HG03064 (cell line): ENCODE measurements around the gene CLEC10A.
"Not testable (repeated sequence)": the region's sequence is repeated elsewhere in the genome, so short reads cannot be mapped to it uniquely, and the experiment has no call there.

Source experiments
- ATAC-seq: cut with Tn5 transposase; IDR thresholded peaks from one replicate; pipeline ENCODE4 v1.9.1; 2021; ENCODE audit warnings: low read depth; ENCODE audit not compliant: unreplicated experiment

The CLEC10A gene

GRCh38 chr17:7077911-7078546, 2.0 kb downstream of the CLEC10A start:
- no peak for ATAC-seq

- ATAC-seq, result no peak
These were observed 5.1 kb downstream of the CLEC10A start for GRCh38 chr17:7074931-7075330.

GRCh38 chr17:7072406-7072805, 7.6 kb downstream of the CLEC10A start:
- ATAC-seq, result no peak

- ATAC-seq, result no peak
These were observed 9.3 kb downstream of the CLEC10A start for GRCh38 chr17:7070712-7071111.

- ATAC-seq, result no peak
These were observed 11.8 kb downstream of the CLEC10A start for GRCh38 chr17:7068268-7068667.

GRCh38 chr17:7067198-7067597, 12.9 kb downstream of the CLEC10A start:
- ATAC-seq, result no peak

- no peak for ATAC-seq
These were observed 15.8 kb downstream of the CLEC10A start for GRCh38 chr17:7064261-7064660.

- ATAC-seq, result no peak
These were observed 16.4 kb downstream of the CLEC10A start for GRCh38 chr17:7063518-7064094.

GRCh38 chr17:7060165-7060891, 19.7 kb downstream of the CLEC10A start:
- no peak for ATAC-seq

- no peak for ATAC-seq
These were observed 21.1 kb downstream of the CLEC10A start for GRCh38 chr17:7058831-7059447.

GRCh38 chr17:7056386-7056785, 23.7 kb downstream of the CLEC10A start:
- ATAC-seq, result no peak

GRCh38 chr17:7050583-7050982, 29.5 kb downstream of the CLEC10A start:
- not testable (repeated sequence) for ATAC-seq

- no peak for ATAC-seq
These were observed 31.1 kb downstream of the CLEC10A start for GRCh38 chr17:7048968-7049367.

- ATAC-seq, result no peak
These were observed 32.5 kb downstream of the CLEC10A start for GRCh38 chr17:7047566-7047965.

GRCh38 chr17:7046725-7047397, 33.2 kb downstream of the CLEC10A start:
- ATAC-seq, result not testable (repeated sequence)

GRCh38 chr17:7046127-7046724, 33.8 kb downstream of the CLEC10A start:
- no peak for ATAC-seq

GRCh38 chr17:7045492-7046126, 34.4 kb downstream of the CLEC10A start:
- ATAC-seq, result no peak

- ATAC-seq, result no peak
These were observed 36.4 kb downstream of the CLEC10A start, which contains the start of gene SLC16A11 for GRCh38 chr17:7043497-7044198. SLC16A11 (minus strand) TSS chr17:7044092; CDS start chr17:7043513, 579 bp downstream.

GRCh38 chr17:7043182-7043496, 36.9 kb downstream of the CLEC10A start:
- no peak for ATAC-seq
